ENCODE results near the gene GNE.
A peak's percentile ranks its signal among the peaks of the same experiment; 100 is the strongest.
"Not testable (repeated sequence)": the region's sequence is repeated elsewhere in the genome, so short reads cannot be mapped to it uniquely, and the experiment has no call there.

The GNE gene

GRCh38 chr9:36204906-36205547 is 53.2 kb downstream of the GNE start:
- DNase-seq: no peak

DNA sequence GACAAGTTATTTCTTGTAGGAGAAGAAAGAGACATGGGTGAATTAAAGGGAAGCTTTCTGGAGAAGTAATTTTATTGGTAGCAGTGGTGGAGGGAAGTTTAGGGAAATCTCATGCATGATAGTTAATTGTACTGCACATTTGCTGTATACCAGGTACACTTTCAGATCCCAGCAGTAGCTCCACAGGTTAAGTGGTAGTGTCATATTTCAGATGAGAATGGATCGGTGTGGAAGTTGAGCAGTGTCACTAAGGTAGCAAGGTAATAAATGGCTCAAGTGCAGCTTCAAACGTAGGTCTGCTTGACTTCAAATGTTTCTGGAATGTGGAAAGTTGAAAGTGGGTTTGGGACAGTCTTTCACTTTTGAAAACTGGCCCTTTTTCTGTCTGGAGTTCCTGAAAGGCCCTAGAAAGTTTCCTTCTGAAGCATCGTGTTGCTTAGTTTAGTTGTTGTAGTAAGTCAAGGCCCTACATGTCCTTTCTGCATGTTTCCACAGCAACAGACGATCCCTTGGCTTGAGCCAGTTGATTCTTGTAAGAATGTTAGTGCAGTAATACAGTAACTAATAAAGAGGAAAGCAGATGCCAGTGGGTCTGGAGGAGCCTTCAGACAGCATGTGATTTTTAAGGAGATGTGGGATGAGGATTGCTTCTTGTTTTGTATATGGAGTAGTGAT is 63.8 kb downstream of the GNE start:
- DNase-seq: no peak

- no peak for DNase-seq
Measured at GRCh38 chr9:36193023-36193422, 65.2 kb downstream of the GNE start.

GRCh38 chr9:36192196-36192595 is 66.1 kb downstream of the GNE start:
- no peak for DNase-seq

DNA sequence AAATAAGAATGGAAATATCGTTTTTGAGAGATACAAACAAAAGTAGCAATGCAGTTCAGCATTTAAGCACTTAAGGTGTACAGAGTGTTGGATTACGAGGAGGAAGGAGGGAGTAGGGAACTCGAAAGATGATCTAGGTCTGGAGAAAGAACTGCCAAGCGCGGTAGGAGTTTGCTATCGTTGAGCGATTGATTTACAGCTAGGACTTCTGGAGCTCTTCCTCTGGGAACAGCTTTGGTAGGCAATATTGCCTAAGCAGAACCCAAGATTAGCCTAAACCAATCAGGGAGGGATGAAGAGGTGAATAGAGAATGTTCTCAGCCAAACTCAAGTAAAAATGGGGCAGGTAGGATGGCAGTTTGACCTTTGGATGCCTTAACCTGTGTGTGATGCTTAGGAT is 66.6 kb downstream of the GNE start:
- no peak for DNase-seq

DNA sequence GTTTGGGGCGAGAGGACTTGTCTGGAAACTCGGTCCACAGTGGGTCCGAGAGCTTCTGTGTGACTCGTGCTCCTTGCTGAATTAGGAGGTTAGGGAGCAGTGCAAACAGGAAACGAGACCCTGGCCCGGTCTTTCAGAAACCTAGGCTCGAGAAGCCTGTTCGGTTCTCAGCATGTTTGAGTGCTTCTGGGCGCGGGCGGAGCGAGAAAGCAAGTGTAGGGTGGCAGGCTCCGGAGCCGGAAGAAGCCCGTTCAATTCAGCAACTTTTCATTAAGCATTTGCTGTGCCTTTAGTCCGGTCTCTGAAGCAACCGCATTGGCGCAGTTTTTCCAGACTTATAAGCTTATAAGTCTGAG is 67.0 kb downstream of the GNE start:
- peak; percentile 15 to 39 for DNase-seq

GRCh38 chr9:36190388-36191289 is 67.6 kb downstream of the GNE start, which contains the start of gene CLTA:
Gene CLTA (plus strand): TSS chr9:36190921. CDS start chr9:36191057, 136 bp downstream.
- DNase-seq: peak; percentile 97 to 98

- no peak for DNase-seq
Measured at GRCh38 chr9:36189976-36190375, 68.3 kb downstream of the GNE start.

- DNase-seq: no peak
Measured at GRCh38 chr9:36188212-36188611, 70.0 kb downstream of the GNE start.

DNA sequence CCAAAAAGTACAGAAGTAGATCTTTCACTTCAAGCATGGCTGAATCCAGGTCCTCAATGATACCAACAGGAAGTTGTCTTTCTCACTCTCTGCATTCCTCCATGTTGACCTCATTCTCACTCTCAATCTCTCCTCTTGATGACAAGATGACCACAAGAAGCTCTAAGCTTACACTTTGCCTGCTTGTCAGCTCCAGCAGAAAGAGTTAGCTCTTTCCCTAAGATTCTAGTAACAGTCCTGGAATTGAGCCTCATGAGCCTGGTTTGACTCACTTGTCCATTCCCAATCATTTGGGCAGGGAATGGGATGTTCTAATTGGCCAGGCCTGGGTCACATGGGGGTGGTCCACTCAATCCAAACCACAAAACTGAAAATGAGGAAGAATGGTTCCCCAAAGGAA is 70.8 kb downstream of the GNE start:
- DNase-seq: no peak

DNA sequence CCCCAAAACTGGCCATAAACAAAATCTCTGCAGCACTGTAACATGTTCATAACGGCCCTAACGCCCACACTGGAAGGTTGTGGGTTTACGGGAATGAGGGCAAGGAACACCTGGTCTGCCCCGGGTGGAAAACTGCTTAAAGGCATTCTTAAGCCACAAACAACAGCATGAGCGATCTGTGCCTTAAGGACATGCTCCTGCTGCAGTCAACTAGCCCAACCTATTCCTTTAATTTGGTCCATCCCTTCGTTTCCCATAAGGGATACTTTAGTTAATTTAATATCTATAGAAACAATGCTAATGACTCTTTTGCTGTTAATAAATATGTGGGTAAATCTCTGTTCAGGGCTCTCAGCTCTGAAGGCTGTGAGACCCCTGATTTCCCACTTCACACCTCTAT is 78.0 kb downstream of the GNE start:
- DNase-seq: not testable (repeated sequence)

GRCh38 chr9:36177571-36177970 is 80.7 kb downstream of the GNE start:
- DNase-seq: no peak

DNA sequence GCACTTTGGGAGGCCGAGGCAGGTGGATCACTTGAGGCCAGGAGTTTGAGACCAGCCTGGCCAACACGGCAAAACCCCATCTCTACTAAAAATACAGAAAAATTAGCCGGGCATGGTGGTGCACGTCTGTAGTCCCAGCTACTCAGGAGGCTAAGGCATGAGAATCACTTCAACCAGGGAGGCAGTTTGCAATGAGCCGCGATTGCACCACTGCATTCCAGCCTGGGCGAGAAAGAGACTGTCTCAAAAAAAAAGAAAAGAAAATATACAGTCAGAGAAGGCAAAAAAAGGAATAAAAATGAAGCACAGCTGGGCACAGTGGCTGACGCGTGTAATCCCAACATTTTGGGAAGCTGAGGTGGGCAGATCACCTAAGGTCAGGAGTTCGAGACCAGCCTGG is 81.8 kb downstream of the GNE start:
- not testable (repeated sequence) for DNase-seq

DNA sequence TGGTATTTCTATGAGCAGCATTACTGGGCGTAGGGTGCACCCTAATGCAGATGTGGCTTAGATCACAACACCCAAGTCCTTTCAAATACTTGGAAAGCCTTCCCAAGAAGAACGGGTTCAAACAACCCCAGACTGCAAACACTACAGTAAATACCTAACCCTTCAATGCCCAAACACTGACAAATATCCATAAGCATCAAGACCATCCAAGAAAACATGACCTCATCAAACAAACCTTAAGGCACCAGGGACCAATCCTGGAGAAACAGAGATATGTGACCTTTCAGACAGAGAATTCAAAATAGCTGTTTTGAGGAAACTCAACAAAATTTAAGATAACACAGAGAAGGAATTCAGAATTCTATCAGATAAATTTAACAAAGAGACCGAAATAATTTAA is 83.0 kb downstream of the GNE start:
- DNase-seq: not testable (repeated sequence)

GRCh38 chr9:36174731-36175130 is 83.5 kb downstream of the GNE start:
- DNase-seq: no peak

- DNase-seq: no peak
Measured at GRCh38 chr9:36174271-36174670, 84.0 kb downstream of the GNE start.

GRCh38 chr9:36173861-36174260 is 84.4 kb downstream of the GNE start:
- DNase-seq: no peak

DNA sequence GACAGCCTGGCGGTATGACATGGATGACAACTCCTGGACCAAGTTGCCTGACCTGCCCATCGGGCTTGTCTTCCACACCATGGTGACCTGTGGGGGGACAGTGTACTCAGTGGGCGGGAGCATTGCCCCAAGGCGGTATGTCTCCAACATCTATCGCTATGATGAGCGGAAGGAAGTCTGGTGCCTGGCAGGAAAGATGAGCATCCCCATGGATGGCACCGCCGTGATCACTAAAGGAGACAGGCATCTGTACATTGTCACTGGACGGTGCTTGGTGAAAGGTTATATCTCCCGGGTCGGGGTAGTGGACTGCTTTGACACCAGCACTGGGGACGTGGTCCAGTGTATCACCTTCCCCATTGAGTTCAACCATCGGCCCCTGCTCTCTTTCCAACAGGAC is 87.7 kb downstream of the GNE start:
- no peak for DNase-seq

DNA sequence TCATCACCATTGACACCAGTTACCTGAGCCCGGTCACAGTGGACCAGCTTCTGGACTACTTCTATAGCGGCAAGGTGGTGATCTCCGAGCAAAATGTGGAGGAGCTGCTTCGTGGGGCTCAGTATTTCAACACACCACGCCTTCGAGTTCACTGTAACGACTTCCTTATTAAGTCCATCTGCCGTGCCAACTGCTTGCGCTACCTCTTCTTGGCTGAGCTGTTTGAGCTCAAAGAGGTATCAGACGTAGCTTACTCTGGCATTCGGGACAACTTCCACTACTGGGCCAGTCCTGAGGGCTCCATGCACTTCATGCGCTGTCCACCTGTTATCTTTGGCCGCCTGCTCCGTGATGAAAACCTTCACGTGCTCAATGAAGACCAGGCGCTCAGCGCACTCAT is 88.5 kb downstream of the GNE start:
- no peak for DNase-seq

DNA sequence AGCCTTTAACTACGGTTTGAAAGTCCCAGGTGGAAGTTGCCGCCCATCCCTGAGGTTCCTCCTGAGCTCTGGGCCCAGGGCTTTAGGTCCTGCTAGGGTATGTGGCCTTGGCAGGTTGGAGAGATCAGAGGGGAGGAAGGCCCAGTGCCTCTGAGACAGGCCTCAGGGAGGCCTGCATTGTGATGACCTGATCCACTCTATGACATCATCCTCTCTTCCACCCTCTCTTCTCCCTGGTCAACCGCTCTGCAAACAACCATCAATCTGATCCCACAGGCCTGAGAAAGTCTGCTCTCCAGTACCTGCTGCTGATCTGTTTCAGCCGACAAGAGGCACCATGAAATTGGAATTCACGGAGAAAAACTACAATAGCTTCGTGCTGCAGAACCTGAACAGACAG is 89.1 kb downstream of the GNE start, which contains the start of gene CCIN:
TSS of gene CCIN (plus strand) at position 223 of the 400 bp plus-strand sequence. CDS start at position 338, 115 bp downstream.
- no peak for DNase-seq

DNA sequence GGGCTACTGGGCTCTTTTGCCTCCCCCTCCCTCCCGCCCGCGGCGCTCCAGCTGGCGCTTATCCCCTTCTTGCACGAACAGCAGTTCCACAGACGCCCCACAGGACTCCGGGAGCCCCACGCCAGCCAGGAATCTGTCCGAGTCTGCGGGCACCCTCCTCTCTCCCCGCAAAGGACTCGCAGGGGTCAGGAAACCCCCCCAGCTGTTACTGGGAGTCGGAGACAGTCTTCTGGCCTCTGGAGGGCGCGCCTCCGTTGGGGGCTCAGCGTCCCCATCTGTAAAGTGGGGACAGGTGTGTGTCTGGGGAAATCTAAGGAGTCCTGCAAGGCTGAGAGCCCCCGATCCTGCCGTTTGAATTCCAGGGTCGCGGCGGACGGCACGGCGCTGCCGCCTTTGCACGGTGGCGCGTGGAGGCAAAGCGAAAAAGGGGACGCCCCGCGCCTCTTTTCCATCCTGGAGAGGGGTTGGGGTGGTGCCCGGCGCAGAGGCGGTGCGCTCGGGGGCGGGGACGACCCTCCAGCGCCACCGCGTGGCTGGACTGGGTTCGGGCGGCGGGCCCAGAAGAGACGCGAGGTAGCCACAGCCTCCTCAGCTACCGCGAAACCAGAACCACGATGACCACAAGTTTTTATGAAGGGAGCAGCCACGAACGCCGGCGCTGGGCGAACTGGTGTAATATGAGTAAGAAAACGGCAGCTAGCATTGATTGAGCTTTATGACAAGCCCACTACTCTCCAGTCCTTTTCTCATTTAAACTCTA is 91.9 kb downstream of the GNE start:
- peak; percentile 84 to 87 for DNase-seq

DNA sequence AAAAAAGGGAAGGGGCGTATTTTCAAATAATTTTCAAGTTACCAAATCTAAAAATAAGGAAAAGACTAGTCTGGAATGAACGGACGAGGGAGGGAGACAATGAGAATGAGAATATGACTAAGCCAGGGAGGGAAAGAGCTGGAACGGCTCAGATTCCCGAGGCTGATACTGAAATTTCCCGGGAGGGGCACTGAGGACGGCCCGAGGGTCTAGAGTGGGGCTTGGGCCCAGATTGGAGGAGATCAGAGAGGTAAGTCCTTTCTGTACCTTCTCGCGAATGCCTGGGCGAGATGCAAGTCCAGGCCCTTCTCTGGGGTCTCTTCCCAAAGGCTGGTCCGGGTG is 92.5 kb downstream of the GNE start:
- DNase-seq: no peak

- no peak for DNase-seq
Measured at GRCh38 chr9:36164989-36165388, 93.3 kb downstream of the GNE start.
